Caco-2 (cell line): ENCODE results near the gene CDCP1. TPM values are rescaled to one million over a fixed set of nuclear protein-coding genes. Genes with fewer than 3 reads are reported as not detected.
A peak's percentile ranks its signal among the peaks of the same experiment; 100 is the strongest.

Experiments used
- BruUV-seq: library from RNA; stranded (reverse); fragments of 400-500 nt; replicated peaks from 2 replicates; lab custom pipeline; 2021; lab: Mats Ljungman, UMichigan
- CTCF ChIA-PET: fragments of 300-600 bp; sonication (Branson Sonifier 250); formaldehyde crosslinking; loops from one replicate; lab custom pipeline; 2022; ENCODE audit warnings: antibody characterized with exemption; lab: Charles Lee
- POLR2A ChIA-PET: fragments of 300-600 bp; sonication (Branson Sonifier 250); formaldehyde crosslinking; loops from one replicate; lab custom pipeline; 2022; ENCODE audit warnings: antibody characterized with exemption; lab: Charles Lee
- DNase-seq, 2 experiments: peaks; one replicate each; pipeline versions ENCODE4 v3.0.0 to v3.0.0-alpha.2; 2020 to 2022
- H3K27me3 ChIP-seq: replicated peaks from 2 replicates; pipeline ENCODE4 v1.6.0; 2011; ENCODE audit warnings: low read length; ENCODE audit not compliant: control insufficient read depth, insufficient read depth
- H3K36me3 ChIP-seq: 2 replicates; pipeline ENCODE4 v1.5.1; 2011; ENCODE audit warnings: low read length; ENCODE audit not compliant: control insufficient read depth, insufficient read depth
- H3K4me1 ChIP-seq: fragments of 250-450 bp; sonication (Bioruptor Pico); 2 replicates; pipeline ENCODE4 v1.5.1; 2020; ENCODE audit warnings: mild to moderate bottlenecking
- H3K4me3 ChIP-seq: 2 replicates; pipeline ENCODE4 v1.5.1; 2011; ENCODE audit warnings: low read depth, mild to moderate bottlenecking, control low read depth, low read length
- H3K9me3 ChIP-seq: fragments of 250-450 bp; sonication (Bioruptor Pico); 2 replicates; pipeline ENCODE4 v1.5.1; 2020; ENCODE audit warnings: mild to moderate bottlenecking, moderate library complexity
- H3K27ac Mint-ChIP-seq: one replicate; pipeline ENCODE4 v1.8.0; 2022; ENCODE audit warnings: mixed read lengths; ENCODE audit not compliant: unreplicated experiment
- H3K27me3 Mint-ChIP-seq: one replicate; pipeline ENCODE4 v1.8.0; 2022; ENCODE audit warnings: mixed read lengths; ENCODE audit not compliant: insufficient read depth, unreplicated experiment
- H3K36me3 Mint-ChIP-seq: one replicate; pipeline ENCODE4 v1.8.0; 2022; ENCODE audit warnings: mild to moderate bottlenecking, mixed read lengths; ENCODE audit not compliant: insufficient read depth, unreplicated experiment
- H3K4me1 Mint-ChIP-seq: one replicate; pipeline ENCODE4 v1.8.0; 2022; ENCODE audit warnings: low read depth, mixed read lengths; ENCODE audit not compliant: unreplicated experiment
- H3K4me3 Mint-ChIP-seq: one replicate; pipeline ENCODE4 v1.8.0; 2022; ENCODE audit warnings: mild to moderate bottlenecking, moderate library complexity, mixed read lengths; ENCODE audit not compliant: unreplicated experiment
- H3K9me3 Mint-ChIP-seq: one replicate; pipeline ENCODE4 v1.8.0; 2022; ENCODE audit warnings: mixed read lengths; ENCODE audit not compliant: unreplicated experiment
- CTCF ChIP-seq, 2 experiments: fragments of 200-600 bp in 1 of 2; IDR thresholded peaks; 1 replicate in 1 of 2; 2 replicates in 1 of 2; pipeline versions ENCODE4 v1.5.1 to v1.8.0; 2011 to 2022; ENCODE audit warnings: antibody characterized with exemption in 1 of 2, control low read depth in 1 of 2, inconsistent platforms in 1 of 2, low read depth in 1 of 2, low read length in 1 of 2, mild to moderate bottlenecking in 1 of 2, moderate library complexity in 1 of 2; ENCODE audit not compliant: insufficient read depth in 1 of 2, severe bottlenecking in 1 of 2, unreplicated experiment in 1 of 2
- intact Hi-C: fragments of 100-400 bp; cut with micrococcal nuclease; formaldehyde crosslinking; loops from one replicate; pipeline ENCODE4 v1.10.0; 2022; ENCODE audit not compliant: unreplicated experiment
- total RNA-seq: library from RNA; stranded (reverse); gene quantifications from 2 replicates; pipeline ENCODE4 v1.2.3, GENCODE V29; 2022

CDCP1 gene
- total RNA-seq, 1 experiment from 2014 or later, result 22.5 TPM

- Histone ChIP-seq H3K4me1 (peaks cover 21% of the 10 kb centered on the region), H3K27me3 (no peaks in the 10 kb centered on the region), H3K36me3 (peaks cover 5% of the 10 kb centered on the region), H3K4me3 (no peak overlapping the region), H3K9me3 (no peaks in the 10 kb centered on the region)
- Mint-ChIP-seq H3K9me3 (no peaks in the 10 kb centered on the region), H3K4me1 (no peaks in the 10 kb centered on the region), H3K4me3 (no peak overlapping the region), H3K27me3 (no peaks in the 10 kb centered on the region), H3K27ac (no peak overlapping the region), H3K36me3 (peaks cover 23% of the 10 kb centered on the region)
- BruUV-seq, result no TSS peak
- CTCF ChIA-PET, result no interaction called here
- POLR2A ChIA-PET, result no interaction called here
- intact Hi-C loops, result no loop called here
- no peak for DNase-seq
- TF ChIP-seq CTCF (IDR thresholded peaks at IDR 0.05; ENCODE audit: insufficient read depth in 1 of 2, low read depth in 1 of 2, low read length in 1 of 2, severe bottlenecking in 1 of 2, unreplicated experiment in 1 of 2), result no peak
Observed at GRCh38 chr3:45087155-45087554, 59.0 kb downstream of the CDCP1 start.

- no peak for TF ChIP-seq CTCF (IDR thresholded peaks at IDR 0.05; ENCODE audit: insufficient read depth in 1 of 2, low read depth in 1 of 2, low read length in 1 of 2, severe bottlenecking in 1 of 2, unreplicated experiment in 1 of 2)
- DNase-seq, result peak in 1 of 2 experiments; percentile 9
- CTCF ChIA-PET, result interaction anchor here (1.0 kb wide), 1 partner anchor 8 kb away, joined by 3 read pairs; no protein-coding TSS in a partner anchor
- H3K36me3 Mint-ChIP-seq, result peaks cover 19% of the 10 kb centered on the region
- Histone ChIP-seq H3K36me3 (peaks cover 2% of the 10 kb centered on the region), H3K9me3 (no peaks in the 10 kb centered on the region), H3K4me1 (peaks cover 10% of the 10 kb centered on the region), H3K4me3 (no peak overlapping the region), H3K27me3 (no peaks in the 10 kb centered on the region)
- no peak overlapping the region for H3K4me3 Mint-ChIP-seq
- H3K9me3 Mint-ChIP-seq, result no peaks in the 10 kb centered on the region
- no peak overlapping the region for H3K27ac Mint-ChIP-seq
- BruUV-seq, result TSS peak; percentile 14
- POLR2A ChIA-PET, result no interaction called here
- no peaks in the 10 kb centered on the region for H3K27me3 Mint-ChIP-seq
- H3K4me1 Mint-ChIP-seq, result no peaks in the 10 kb centered on the region
- intact Hi-C loops, result no loop called here
Observed at GRCh38 chr3:45084820-45085816, 61.1 kb downstream of the CDCP1 start.

- Histone ChIP-seq H3K4me1 (peaks cover 10% of the 10 kb centered on the region), H3K4me3 (no peak overlapping the region), H3K27me3 (no peaks in the 10 kb centered on the region), H3K36me3 (peaks cover 2% of the 10 kb centered on the region), H3K9me3 (no peaks in the 10 kb centered on the region)
- Mint-ChIP-seq H3K27me3 (no peaks in the 10 kb centered on the region), H3K4me1 (peaks cover under 1% of the 10 kb centered on the region), H3K9me3 (no peaks in the 10 kb centered on the region), H3K27ac (no peak overlapping the region), H3K4me3 (no peak overlapping the region), H3K36me3 (peaks cover 13% of the 10 kb centered on the region)
- no peak for TF ChIP-seq CTCF (IDR thresholded peaks at IDR 0.05; ENCODE audit: insufficient read depth in 1 of 2, low read depth in 1 of 2, low read length in 1 of 2, severe bottlenecking in 1 of 2, unreplicated experiment in 1 of 2)
- no peak for DNase-seq
- CTCF ChIA-PET, result interaction anchor here (1.0 kb wide), 1 partner anchor 9 kb away, joined by 3 read pairs; no protein-coding TSS in a partner anchor
- BruUV-seq, result no TSS peak
- POLR2A ChIA-PET, result no interaction called here
- intact Hi-C loops, result no loop called here
Observed at GRCh38 chr3:45084361-45084760, 61.8 kb downstream of the CDCP1 start.
